Daoy (cell line): ENCODE measurements around the gene U2AF1. TPM values are rescaled to one million over a fixed set of nuclear protein-coding genes. Genes with fewer than 3 reads are reported as not detected.
"Not testable (repeated sequence)": the region's sequence is repeated elsewhere in the genome, so short reads cannot be mapped to it uniquely, and the experiment has no call there.

Source experiments
- DNase-seq: peaks from one replicate; pipeline ENCODE4 v3.0.0-alpha.2; 2015; ENCODE audit warnings: low read depth
- total RNA-seq: library from RNA; depleted of rRNA; stranded (reverse); fragments of >200 nt; shearing (Covaris generic); gene quantifications from 2 replicates; pipeline ENCODE4 v1.2.3, GENCODE V29; 2014

Gene U2AF1
- total RNA-seq, 1 experiment from 2014 or later, result 43.1 TPM

- not testable (repeated sequence) for DNase-seq
Measured at GRCh38 chr21:43076643-43077042, 30.7 kb downstream of the U2AF1 start.

- DNase-seq, result not testable (repeated sequence)
Measured at GRCh38 chr21:43076023-43076637, 31.2 kb downstream of the U2AF1 start.

GRCh38 chr21:43075170-43076022 is 32.0 kb downstream of the U2AF1 start, which contains the start of gene CBS:
TSS of gene CBS (minus strand) at chr21:43075835. CDS start at chr21:43072193, 3,642 bp downstream.
- not testable (repeated sequence) for DNase-seq

GRCh38 chr21:43074401-43075169 is 32.8 kb downstream of the U2AF1 start:
- DNase-seq, result not testable (repeated sequence)

GRCh38 chr21:43072742-43073141 is 34.6 kb downstream of the U2AF1 start:
- not testable (repeated sequence) for DNase-seq

- DNase-seq, result not testable (repeated sequence)
Measured at GRCh38 chr21:43069682-43070081, 37.7 kb downstream of the U2AF1 start.

GRCh38 chr21:43068065-43068464 is 39.3 kb downstream of the U2AF1 start:
- not testable (repeated sequence) for DNase-seq

GRCh38 chr21:43066690-43067089 is 40.7 kb downstream of the U2AF1 start:
- not testable (repeated sequence) for DNase-seq

- DNase-seq, result not testable (repeated sequence)
Measured at GRCh38 chr21:43065991-43066390, 41.4 kb downstream of the U2AF1 start.

GRCh38 chr21:43064265-43064917 is 43.0 kb downstream of the U2AF1 start:
- not testable (repeated sequence) for DNase-seq

GRCh38 chr21:43062955-43063664 is 44.3 kb downstream of the U2AF1 start:
- DNase-seq, result not testable (repeated sequence)

- DNase-seq, result not testable (repeated sequence)
Measured at GRCh38 chr21:43053112-43053511, 54.3 kb downstream of the U2AF1 start.

- not testable (repeated sequence) for DNase-seq
Measured at GRCh38 chr21:43045876-43046821, 61.2 kb downstream of the U2AF1 start.

- DNase-seq, result not testable (repeated sequence)
Measured at GRCh38 chr21:43045165-43045875, 62.0 kb downstream of the U2AF1 start.

- DNase-seq, result not testable (repeated sequence)
Measured at GRCh38 chr21:43044547-43044946, 62.8 kb downstream of the U2AF1 start.

- DNase-seq, result not testable (repeated sequence)
Measured at GRCh38 chr21:43043291-43043690, 64.1 kb downstream of the U2AF1 start.
